Peyer's patch (tissue), 4 donors: ENCODE measurements around the gene TLR9. TPM values are rescaled to one million over a fixed set of nuclear protein-coding genes. Genes with fewer than 3 reads are reported as not detected.
A peak's percentile ranks its signal among the peaks of the same experiment; 100 is the strongest.

Source experiments
- DNase-seq, 3 donors: peaks; one replicate each; pipeline ENCODE4 v3.0.0-alpha.2; 2017 to 2019
- H3K27ac ChIP-seq, 4 donors: fragments of 200-600 bp; sonication (generic); one replicate each; pipeline ENCODE4 v1.5.1; 2016 to 2019
- H3K27me3 ChIP-seq, 2 donors: fragments of 200-600 bp; sonication (generic); one replicate each; pipeline ENCODE4 v1.5.1; 2019
- H3K36me3 ChIP-seq, 3 donors: fragments of 200-600 bp; sonication (generic); one replicate each; pipeline ENCODE4 v1.5.1; 2016 to 2019
- H3K4me1 ChIP-seq, 4 donors: fragments of 200-600 bp; sonication (generic); one replicate each; pipeline ENCODE4 v1.5.1; 2016 to 2019
- H3K4me3 ChIP-seq, 4 donors: fragments of 200-600 bp; sonication (generic); 1 replicate in 3 of 4; 2 replicates in 1 of 4; pipeline ENCODE4 v1.5.1; 2016 to 2019; ENCODE audit warnings: mild to moderate bottlenecking in 1 of 4
- H3K9me3 ChIP-seq, 4 donors: fragments of 200-600 bp; sonication (generic); one replicate each; pipeline ENCODE4 v1.5.1; 2016 to 2019; ENCODE audit warnings: mild to moderate bottlenecking in 1 of 4
- CTCF ChIP-seq, 6 experiments: fragments of 450-650 bp in 4 of 6; fragments of 200-600 bp in 2 of 6; sonication (generic) in 1 of 6; IDR thresholded peaks; one replicate each; pipeline ENCODE4 v1.5.1; 2017 to 2019; ENCODE audit warnings: antibody characterized with exemption in 6 of 6, mild to moderate bottlenecking in 3 of 6, moderate library complexity in 1 of 6
- POLR2A ChIP-seq, 2 donors: fragments of 450-650 bp; IDR thresholded peaks; one replicate each; pipeline ENCODE4 v1.5.1; 2017; ENCODE audit warnings: antibody characterized with exemption in 2 of 2, mild to moderate bottlenecking in 2 of 2, moderate library complexity in 2 of 2
- total RNA-seq, 4 donors: library from RNA; depleted of rRNA; stranded (reverse); fragments of >200 nt; gene quantifications; one replicate each; pipeline ENCODE4 v1.1.0, GENCODE V29; 2016

The TLR9 gene
- total RNA-seq, 4 donors from 2014 or later, result 0.27 to 1.7 TPM; not detected in 2

DNA sequence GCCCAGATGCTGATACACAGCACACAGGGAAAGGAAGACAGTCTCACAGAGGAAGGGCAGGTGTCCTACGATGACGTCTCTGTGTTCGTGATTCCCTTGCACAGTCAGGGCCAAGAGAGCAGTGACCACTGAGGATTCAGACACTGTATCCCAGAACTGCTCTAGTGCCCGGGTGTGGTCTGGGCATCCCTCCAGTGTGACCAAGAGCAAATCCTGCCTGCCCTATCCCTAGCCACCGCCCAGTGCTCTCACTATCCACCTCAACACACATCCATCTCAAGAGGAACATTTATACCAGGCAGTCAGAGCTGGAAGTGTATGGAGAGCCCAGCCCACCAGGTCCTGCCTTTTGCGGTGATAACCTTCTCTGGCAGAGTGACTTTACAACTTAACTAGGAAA lies 24.2 kb upstream of the TLR9 start:
- H3K36me3 ChIP-seq, result peaks cover 0 to 42% (median 0%) of the 10 kb centered on the region in 3 donors
- H3K27me3 ChIP-seq, result no peaks in the 10 kb centered on the region

DNA sequence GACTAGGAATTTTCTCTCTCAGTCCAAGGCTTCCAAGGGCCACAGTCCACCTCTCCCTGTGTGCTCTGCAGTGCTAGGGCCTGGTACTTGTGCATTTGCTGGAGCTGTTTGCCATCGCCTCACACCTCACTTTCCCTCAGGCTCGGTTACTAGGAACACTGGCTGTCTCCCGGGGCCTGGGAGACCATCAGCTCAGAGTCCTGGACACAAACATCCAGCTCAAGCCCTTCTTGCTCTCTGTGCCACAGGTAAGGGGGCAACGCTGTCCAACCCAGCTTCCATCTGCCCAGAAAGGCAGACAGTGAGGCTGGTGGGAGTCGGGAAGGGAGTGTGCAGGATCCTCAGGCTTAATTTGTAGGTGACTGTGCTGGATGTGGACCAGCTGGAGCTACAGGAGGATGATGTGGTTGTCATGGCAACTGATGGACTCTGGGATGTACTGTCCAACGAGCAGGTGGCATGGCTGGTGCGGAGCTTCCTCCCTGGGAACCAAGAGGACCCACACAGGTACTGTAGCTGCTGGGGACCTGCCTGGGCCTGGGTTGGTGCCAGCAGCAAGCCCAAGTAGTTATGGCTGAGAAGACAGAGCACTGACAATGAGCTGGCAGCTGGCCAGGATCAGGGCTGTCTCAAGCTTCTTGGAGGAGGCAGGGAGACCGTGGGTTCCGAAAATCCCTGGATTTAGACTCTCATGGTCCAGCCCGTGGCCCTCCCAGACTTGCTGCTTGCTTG lies 23.5 kb upstream of the TLR9 start:
- DNase-seq, result peak in 1 of 3 donors; percentile 59
- TF ChIP-seq CTCF (IDR thresholded peaks at IDR 0.05) (no peak), POLR2A (IDR thresholded peaks at IDR 0.05) (no peak)
- peaks cover 0 to 37% (median 0%) of the 10 kb centered on the region in 3 donors for H3K36me3 ChIP-seq
- no peak overlapping the region for H3K4me3 ChIP-seq
- peaks cover 3 to 26% (median 19%) of the 10 kb centered on the region in 4 donors for H3K4me1 ChIP-seq
- H3K27me3 ChIP-seq, result no peaks in the 10 kb centered on the region
- H3K27ac ChIP-seq, result no peak overlapping the region
- no peaks in the 10 kb centered on the region for H3K9me3 ChIP-seq

More for the DNA sequence above, 24.2 kb upstream of the TLR9 start:
- Histone ChIP-seq H3K9me3 (no peaks in the 10 kb centered on the region), H3K4me1 (peaks cover 3 to 24% (median 19%) of the 10 kb centered on the region in 4 donors), H3K27ac (no peak overlapping the region), H3K4me3 (no peak overlapping the region)
- no peak for TF ChIP-seq POLR2A (IDR thresholded peaks at IDR 0.05)
- TF ChIP-seq CTCF (IDR thresholded peaks at IDR 0.05), result no peak
- peak in 1 of 3 donors; percentile 45 for DNase-seq

GRCh38 chr3:52248165-52248541 lies 22.7 kb upstream of the TLR9 start:
- TF ChIP-seq POLR2A (IDR thresholded peaks at IDR 0.05) (no peak), CTCF (IDR thresholded peaks at IDR 0.05) (no peak)
- Histone ChIP-seq H3K4me1 (peaks cover 3 to 24% (median 13%) of the 10 kb centered on the region in 4 donors), H3K9me3 (no peaks in the 10 kb centered on the region), H3K4me3 (no peak overlapping the region), H3K27me3 (no peaks in the 10 kb centered on the region), H3K36me3 (peaks cover 0 to 29% (median 0%) of the 10 kb centered on the region in 3 donors), H3K27ac (no peak overlapping the region)
- DNase-seq, result no peak

- no peaks in the 10 kb centered on the region for H3K9me3 ChIP-seq
- H3K36me3 ChIP-seq, result peaks cover 0 to 24% (median 0%) of the 10 kb centered on the region in 3 donors
- no peaks in the 10 kb centered on the region for H3K27me3 ChIP-seq
- DNase-seq, result no peak
- TF ChIP-seq POLR2A (IDR thresholded peaks at IDR 0.05) (no peak), CTCF (IDR thresholded peaks at IDR 0.05) (no peak)
- H3K4me1 ChIP-seq, result peaks cover 3 to 19% (median 10%) of the 10 kb centered on the region in 4 donors
- H3K27ac ChIP-seq, result peak overlapping the region in 2 of 4 donors; percentile 90
- H3K4me3 ChIP-seq, result no peak overlapping the region
Measured at GRCh38 chr3:52247409-52248164, 22.1 kb upstream of the TLR9 start.

GRCh38 chr3:52246728-52247408 lies 21.4 kb upstream of the TLR9 start:
- peak overlapping the region; percentile 82 to 90 (median 88) for H3K27ac ChIP-seq

More at GRCh38 chr3:52246728-52247408, 21.4 kb upstream of the TLR9 start:
- peak overlapping the region in 3 of 4 donors; percentile 4 to 77 (median 72) for H3K4me3 ChIP-seq
- no peaks in the 10 kb centered on the region for H3K9me3 ChIP-seq
- DNase-seq, result no peak
- H3K36me3 ChIP-seq, result peaks cover 0 to 18% (median 0%) of the 10 kb centered on the region in 3 donors
- TF ChIP-seq POLR2A (IDR thresholded peaks at IDR 0.05) (no peak), CTCF (IDR thresholded peaks at IDR 0.05) (no peak)
- no peaks in the 10 kb centered on the region for H3K27me3 ChIP-seq
- H3K4me1 ChIP-seq, result peaks cover 3 to 19% (median 10%) of the 10 kb centered on the region in 4 donors
